GM18907 (cell line): ENCODE data around the gene SMIM41.

Experiments
- ATAC-seq: cut with Tn5 transposase; IDR thresholded peaks from one replicate; pipeline ENCODE4 v1.9.1; 2021; ENCODE audit warnings: mild to moderate bottlenecking, moderate library complexity; ENCODE audit not compliant: unreplicated experiment

Gene SMIM41

DNA sequence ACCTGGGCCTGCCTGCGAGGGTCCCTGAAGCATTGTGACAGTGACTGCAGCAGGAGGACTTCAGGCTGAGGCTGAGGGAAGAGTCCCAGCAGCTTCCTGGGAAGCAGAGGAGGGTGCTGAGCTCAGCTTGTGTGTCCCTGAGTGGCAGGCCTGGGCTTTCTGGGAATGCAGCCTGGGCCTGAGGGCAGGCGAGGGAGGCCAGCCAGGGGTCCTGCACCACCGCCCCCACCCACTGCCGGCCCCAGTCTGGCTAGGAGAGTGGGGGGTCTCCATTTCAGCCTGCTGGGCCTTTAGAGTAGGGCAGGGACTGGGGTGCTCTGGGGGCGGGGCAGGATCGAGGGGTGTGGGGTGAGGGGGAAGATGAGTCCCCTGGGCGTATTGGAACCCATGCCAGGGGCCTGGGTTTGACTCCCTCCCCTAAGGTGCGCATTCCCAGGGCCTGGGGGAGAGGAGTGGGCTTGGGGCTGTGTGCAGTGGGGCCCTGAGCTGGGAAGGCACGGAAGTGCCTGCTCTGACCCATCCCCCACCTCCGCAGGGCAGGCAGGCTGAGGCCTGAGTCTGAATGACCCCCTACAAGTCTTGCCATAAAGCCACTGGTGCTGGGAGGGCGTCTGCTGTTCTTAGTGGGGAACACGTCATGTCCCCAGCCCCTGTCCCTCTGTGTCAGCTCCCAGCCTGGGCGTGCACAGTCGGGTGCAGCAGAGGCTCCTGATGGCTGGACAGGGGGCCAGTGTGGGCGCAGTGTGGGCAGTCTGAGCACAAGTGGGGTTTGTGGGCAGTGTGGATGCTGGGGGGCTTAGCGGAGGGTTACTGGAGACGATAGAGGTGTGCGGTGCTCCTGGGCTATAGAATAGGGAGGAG lies 66.0 kb downstream of the SMIM41 start:
- ATAC-seq, result no peak

DNA sequence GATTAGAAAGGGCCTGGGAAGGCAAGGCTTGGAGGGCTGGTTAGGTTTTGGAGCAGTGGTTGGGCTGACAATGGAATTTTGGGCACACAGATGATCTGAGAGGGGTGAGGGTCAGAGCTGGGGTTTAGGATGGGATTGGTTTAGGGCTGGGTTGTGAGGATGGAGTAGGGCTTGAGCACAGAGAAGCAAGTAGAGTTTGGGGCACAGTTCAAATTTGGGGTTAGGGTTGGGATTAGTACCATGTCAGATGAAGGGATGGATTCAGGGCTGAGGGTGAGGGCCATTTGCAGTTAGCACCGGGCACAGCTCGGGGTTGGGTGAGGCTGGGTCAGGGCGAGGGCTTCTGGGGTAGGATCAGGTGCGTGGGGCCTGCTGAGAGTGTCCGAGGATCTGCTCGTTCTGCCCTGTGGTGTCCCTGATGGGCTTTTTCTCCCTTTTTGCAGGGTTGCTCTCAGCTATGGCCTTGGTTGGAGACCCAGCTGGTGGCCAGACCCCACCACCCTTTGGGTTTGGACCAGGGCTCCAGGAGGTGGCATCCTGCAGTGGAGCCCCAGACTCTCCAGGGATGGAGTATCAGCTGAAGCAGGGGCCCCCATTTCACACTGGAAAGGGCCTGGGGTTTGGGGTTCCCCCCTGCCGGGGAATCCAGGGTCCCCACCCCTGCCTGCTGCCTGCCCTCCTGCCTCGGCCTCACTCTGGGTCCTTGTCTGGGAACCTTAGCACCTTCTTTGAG lies 66.8 kb downstream of the SMIM41 start:
- no peak for ATAC-seq

DNA sequence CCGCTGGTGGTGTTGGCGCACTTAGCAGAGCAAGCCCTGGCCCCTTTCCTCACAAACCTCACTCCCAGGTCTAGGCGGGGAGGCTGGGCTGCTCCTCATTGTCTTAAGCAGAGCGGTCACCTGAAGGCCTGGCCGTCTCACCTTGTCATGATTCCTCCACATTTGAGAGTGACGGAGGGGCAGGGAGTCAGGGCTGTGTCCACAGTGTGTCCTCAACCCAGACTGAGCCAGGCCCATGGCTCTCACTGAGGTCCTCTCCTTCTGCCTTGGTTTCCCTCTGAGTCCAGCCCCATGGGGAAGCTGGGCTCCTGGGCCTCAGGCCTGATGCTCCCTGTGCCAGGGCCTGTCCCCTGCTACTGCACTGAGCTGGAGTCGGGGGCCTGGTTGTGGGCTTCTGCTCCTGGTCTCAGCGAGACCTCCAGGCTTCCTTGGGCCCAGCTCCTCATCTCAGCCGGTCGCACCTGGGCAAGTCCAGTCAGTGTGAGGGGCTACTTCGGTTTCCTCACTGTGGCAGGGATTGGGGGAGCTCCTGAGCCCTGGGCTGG lies 67.4 kb downstream of the SMIM41 start:
- no peak for ATAC-seq

DNA sequence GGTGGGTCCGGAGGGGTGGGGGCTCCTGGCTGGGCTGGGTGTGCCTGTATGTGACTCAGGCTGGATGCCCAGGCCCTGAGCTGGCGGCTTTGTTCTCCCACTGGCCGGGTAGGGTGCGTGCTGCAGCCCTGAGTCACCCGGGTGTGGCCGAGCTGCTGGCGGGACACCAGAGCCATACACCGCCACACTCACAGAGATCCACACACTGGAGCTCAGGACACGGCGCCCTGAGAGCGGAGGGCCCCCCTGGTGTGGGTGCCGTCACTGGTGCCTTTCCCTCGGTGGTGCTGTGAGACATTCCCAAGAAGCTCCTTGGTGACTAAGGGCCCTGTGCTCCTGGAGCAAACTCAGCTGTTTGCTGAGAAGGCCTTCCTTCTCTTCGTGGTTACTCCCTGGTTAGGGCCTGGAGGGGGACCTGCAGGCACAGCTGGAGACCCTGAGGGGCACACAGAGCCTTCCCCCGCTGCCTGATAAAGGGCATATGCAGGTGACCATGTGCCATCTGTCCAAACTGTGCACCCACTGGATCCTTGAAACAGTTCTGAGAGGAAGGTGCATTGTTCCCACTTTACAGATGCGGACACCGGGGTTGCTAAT lies 68.0 kb downstream of the SMIM41 start:
- no peak for ATAC-seq

DNA sequence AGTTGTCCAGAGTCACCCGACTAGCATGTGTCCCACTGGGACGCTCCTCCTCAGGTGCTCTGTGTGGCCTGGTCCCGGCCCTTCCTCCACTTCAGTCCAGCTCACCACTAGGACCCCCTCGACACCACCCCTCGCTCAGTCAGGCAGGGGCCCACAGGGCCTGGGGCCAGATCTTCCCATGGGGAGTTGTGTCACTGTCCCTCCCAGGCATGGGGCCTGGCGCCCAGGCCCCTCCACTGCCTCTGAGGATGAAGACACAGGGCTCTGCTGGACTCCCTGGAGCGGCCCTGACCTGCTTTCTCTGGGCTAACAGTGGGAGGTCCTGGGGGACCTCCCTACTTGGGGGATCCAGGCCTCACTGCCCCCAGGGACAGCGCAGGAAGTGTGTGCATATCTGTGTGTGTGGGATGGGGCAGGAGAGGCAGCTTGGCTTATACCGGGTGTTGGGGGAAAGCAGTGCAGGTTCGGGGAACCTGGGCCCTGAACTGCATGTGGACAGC lies 68.5 kb downstream of the SMIM41 start:
- ATAC-seq, result no peak

DNA sequence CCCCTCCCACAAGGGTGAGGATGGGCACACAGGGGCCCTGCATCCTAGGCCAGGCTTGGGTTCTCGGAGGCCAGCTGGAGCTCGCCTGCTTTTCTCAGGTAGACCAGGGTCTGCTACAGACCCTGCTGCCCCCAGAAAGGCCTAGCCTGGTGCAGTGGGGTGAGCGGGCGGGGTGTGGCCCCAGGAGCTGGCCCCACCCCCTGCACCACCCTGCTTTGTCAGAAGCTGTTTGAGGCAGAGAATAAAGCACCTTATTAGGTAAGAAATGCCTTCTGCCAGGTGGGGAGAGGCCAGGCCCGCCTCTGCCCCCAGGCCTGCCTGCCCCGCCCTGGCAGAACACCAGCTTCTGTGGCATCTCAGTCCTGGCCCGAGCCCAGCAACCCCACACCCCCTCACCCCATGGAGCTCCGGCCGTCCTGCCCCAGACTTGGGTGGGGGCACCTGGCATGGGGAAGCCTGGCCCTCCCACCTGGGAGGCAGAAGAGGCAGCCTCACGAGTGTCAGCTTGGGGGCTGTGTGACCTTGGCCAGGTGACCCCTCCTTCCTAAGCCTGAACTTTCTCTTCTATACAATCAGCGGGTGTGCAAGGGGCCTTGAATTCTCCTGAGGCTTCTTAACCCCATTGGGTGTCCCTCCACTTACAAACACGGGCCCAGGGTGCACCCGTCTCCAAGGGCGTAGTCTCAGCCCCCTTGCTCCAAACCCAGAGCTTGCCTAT lies 69.1 kb downstream of the SMIM41 start:
- no peak for ATAC-seq

DNA sequence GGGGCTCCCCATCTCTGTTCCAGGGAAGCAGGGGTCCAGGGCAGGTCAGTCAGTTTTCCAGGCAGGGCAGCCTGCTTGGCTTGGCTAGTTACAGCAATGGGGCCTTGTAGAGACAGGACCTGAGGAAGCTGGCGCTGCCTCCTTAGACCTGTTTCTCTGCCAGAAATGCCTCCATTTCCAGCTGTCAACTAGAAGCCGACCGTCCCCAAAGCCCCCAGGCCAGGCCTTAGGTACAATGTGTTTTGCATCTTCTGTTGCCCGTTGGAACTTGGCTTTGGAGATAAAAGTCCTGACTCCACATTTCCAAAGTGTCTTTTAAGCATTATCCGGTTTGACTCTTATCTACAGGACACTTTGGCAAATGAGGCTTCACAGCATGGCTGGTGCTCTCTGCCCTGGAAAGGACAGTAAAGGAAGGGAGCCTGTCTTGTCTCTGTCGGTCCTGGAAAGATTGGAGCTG lies 69.7 kb downstream of the SMIM41 start:
- ATAC-seq, result no peak

DNA sequence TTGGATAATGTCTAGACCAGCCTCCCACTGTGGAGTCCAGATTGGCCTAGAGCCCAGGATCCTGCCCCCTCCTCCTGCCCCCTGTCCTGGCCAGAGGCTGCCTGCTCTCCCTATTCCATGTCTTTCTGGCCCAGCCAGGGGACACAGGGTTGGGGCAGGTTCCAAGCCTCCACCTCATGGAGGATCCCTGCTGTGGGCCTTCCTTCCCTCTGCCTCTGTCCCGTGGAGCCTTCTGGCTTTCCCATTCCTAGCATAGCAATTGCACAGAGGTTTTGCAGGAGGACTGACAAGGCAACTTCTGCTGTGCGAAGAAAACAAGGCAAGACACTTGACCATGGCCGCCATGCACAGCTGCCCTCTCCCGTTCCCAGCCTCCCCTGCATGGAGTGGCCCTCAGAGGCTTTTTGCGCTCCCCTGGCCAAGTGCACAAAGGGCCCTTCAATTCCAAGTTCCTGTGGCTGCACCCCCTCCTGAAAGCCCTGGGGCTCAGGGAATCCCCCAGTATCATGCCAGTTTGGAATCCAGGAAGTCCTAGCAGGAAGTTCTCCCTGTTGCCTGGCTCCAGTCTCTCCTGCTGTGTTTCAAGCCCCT lies 70.2 kb downstream of the SMIM41 start:
- ATAC-seq, result no peak

DNA sequence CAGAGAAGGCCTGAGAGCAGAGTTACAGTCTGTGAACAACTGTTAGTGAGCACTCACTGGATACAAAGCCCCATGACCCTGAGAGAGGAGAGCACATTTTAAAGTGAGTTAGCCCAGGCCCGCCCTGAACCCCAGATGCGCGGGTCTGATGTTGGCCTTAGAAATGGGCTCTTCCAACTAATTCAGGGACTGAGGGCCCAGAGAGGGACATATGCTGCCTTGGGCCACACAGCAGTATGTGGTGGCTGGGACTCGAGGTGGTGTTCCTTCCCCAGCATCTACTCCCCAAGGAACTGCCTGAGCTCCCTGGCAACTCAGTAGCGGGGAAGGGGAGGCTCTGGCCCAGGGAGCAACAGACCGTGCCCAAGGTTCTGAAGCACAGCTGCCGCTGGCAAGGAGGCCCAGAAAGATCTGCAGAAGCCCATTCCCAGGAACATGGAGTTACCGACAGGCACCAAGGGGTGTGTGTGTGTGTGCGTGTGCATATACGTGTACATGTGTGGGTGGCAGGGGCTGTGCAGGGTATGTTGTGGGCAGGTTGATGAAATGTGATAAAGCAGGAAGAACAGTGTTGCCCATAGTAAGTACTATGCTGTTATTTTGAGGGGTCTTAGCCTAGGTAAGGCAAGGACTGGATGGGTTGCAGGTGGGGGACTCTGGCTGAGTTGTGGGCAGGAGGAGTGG lies 71.8 kb downstream of the SMIM41 start:
- ATAC-seq, result no peak

DNA sequence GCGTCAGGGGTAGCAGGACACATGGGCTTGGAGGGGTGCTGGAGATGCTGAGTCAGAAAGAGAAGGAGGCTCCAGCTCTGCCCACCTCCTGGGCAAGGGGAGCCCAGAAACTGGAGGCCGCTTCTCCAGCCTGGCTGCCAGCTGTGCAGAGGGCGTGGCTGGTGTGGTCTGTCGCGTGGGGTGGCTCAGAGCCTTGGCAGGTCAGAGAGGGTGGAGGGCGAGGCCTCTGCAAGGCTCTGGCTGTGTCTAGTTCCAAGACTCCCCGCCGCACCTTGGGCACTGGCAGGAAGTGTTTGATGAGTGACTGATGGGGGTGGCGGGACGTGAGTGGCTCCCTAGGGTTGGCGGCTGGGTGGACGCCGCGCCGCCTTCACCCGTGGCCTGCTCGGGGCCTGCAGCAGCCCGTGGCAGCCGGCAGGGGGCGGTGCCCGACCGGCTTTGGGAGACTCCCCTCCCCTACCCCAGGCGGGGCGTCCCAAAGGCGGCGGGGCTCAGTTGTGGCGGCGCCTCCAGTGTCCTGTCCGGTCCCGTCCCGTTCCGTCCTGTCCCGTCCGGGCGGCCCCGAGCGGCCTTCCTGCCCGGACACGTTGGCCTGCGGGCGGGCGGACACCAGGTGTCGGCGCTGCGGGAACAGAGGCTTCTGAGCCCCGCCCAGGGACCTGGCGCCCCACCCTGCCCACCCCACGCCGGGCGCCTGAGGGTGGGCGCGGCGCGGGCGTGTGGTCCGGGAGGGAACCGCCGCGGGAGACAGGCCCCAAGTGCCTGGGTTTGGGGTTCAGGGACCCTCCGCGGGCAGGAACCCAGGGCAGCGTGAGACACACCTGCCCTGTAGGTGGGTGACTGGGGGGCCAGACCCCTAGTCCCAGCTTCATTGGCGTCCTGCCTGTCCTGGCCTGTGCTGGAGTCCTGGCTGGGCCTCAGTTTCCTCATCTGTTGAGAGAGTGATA lies 72.6 kb downstream of the SMIM41 start:
- no peak for ATAC-seq

DNA sequence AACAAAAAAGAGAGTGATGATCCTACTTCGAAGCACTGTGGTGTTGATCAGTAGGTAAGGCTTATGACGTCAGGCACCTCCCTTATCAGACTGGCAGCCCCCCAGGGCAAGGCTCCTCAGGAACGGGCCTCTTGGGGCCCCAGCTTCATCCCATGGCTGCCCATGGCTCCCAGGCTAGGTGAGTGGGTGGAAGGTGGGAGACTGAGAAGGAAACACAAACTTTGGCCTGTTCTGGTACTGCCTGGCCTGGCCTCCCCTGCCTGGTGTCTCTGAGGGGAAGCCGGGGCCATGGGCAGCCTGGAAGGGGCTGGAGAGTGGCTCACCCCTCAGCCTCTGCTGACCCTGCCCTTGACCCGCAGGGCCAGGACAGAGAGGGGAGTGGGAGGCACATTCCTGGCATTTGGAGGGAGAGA lies 73.4 kb downstream of the SMIM41 start:
- no peak for ATAC-seq

DNA sequence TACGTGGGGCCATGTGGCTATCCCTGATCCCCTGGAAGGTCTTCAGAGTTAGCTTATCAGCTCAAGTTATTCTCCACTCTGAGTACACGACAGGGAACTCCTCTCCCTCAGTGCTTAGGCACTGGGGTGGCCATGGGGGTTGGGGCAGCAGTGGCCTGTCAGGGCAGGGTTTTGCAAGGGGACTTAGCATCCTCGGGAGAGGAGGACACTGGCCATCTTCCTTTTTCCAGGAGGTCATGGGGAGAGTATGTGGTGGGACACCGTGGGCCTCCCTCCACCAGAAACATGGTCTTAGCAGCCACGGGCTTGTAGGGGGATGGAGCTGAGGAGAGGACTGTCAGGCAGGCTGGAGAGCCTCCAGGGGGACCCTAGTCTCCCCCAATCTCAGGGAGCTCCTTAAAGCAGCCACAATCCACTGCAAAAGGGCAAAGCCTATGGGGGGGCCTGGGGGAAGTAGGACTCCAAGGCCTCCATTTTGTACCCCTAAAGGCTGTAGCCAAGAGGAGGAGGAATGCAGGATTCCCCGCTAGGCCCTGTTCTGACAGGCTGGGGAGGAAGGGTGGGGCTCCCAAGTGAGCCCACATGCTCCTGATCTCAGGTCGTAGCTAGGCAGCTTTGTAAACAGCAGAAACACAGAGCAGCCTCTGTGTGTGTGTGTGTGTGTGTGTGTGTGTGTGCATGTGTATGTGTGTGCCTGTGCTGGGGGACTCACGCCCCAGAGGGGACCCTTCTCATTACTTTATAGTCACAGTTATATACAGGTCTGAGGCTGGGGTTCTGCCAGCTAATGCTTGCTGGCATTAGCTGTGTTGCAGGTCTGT lies 75.8 kb downstream of the SMIM41 start:
- no peak for ATAC-seq

DNA sequence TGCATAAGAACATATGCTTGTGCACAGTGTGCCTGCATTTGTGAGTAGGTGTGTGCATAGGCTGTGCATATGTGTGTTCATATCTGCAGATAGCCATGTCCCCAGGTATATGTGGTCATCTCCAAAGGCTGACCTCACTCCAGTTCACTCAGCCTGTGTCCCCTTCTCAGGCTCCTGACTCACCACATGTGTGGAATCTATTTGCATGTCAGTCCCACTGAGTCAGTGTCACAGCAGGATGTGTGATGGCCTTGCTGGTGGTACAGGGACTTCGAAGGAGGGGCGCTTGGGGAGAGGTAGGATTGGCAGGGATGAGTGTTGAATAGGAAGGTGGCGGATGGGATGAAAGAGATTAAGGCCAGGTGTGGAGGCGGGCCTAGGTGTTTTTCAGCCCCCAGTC lies 76.8 kb downstream of the SMIM41 start:
- no peak for ATAC-seq

DNA sequence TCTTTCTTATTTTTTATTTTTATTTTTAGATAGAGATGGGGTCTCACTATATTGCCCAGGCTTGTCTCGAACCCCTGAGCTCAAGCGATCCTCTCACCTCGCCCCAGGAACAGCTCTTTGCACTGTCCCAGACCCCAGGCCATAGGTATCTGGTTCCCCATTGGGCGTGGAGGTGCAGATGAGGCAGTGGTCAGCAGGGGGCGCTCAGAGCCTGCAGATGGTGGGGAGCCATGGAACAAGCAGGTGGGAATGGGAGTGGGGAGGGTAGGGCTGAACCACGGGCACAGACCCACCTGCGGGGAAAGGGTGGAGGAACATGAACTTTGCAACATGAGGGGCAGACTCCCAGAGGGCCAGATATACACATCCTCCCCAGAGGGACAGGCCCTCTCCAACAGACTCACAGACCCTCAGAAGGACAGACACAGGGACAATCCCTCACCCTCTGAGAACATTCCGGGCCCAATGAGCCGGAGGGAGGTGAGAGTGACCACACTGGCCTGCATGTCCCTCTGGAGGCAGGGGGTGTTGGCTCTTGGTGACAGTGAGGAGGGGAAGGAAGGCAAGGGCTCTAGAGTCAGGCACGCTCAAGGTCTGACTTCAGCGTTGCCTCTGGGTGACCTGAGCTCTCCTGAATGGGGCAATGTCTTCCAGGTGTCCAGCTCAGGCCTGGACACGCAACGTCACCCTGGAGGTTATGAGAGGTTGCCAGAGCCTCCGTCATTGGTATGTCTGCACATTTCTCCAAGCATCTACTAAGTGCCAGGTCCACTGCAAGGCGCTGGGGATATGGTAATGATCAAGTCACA lies 77.5 kb downstream of the SMIM41 start:
- ATAC-seq, result no peak

DNA sequence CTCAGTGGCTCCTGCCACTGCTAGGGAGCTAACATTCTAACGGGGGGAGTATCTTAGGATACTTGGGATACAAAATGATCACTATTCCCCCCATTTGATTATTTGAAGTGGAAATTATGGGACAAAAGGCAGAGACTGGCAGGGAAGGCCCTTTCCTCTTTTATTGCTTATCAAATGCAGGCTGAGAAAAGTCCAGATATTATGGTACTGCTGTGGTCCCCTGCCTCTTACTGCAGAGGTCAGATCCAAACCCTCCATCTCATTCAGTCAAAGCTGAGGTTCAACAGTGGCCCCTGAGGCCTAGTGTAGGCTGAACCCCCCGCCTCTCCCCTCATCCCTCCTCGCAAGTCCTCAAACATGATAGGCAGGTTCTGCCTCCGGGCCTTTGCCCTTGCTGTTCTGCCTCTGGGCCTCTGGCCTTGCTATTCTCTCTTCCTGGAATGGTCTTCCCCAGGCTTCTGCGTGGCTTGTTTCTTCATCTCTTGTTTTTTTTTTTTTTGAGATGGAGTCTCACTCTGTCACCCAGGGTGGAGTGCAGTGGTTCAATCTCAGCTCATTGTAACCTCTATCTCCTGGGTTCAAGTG lies 78.2 kb downstream of the SMIM41 start:
- no peak for ATAC-seq
